ENCODE measurements around the gene ABCA7. TPM values are rescaled to one million over a fixed set of nuclear protein-coding genes. Genes with fewer than 3 reads are reported as not detected.
A peak's percentile ranks its signal among the peaks of the same experiment; 100 is the strongest.

The ABCA7 gene
- total RNA-seq, 2 experiments from 2014 or later: 114 to 118 TPM

DNA sequence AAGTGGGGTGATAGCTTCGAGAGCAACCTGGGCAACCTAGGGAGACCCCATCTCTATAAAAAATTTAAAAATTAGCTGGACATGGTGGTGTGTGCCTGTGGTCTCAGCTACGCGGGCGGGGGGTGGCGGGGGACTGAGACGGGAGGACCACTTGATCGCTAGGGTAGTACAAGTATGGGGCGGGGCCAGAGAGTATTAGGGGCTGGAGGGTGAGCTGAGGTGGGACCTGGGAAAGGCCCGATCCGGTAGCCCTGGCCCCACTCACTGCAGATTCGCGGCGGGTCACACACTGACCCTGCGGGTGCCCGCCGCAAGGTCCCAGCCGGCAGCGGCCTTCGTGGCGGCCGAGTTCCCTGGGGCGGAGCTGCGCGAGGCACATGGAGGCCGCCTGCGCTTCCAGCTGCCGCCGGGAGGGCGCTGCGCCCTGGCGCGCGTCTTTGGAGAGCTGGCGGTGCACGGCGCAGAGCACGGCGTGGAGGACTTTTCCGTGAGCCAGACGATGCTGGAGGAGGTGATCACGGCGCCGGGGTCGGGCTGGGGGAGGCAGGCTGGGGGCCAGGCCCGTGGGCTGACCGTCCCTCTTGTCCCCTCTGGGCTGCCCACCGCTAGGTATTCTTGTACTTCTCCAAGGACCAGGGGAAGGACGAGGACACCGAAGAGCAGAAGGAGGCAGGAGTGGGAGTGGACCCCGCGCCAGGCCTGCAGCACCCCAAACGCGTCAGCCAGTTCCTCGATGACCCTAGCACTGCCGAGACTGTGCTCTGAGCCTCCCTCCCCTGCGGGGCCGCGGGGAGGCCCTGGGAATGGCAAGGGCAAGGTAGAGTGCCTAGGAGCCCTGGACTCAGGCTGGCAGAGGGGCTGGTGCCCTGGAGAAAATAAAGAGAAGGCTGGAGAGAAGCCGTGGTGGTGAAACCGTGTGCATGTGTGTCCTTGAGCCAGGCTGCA is 25.0 kb downstream of the ABCA7 start:
- TF ChIP-seq, protein P1, sequence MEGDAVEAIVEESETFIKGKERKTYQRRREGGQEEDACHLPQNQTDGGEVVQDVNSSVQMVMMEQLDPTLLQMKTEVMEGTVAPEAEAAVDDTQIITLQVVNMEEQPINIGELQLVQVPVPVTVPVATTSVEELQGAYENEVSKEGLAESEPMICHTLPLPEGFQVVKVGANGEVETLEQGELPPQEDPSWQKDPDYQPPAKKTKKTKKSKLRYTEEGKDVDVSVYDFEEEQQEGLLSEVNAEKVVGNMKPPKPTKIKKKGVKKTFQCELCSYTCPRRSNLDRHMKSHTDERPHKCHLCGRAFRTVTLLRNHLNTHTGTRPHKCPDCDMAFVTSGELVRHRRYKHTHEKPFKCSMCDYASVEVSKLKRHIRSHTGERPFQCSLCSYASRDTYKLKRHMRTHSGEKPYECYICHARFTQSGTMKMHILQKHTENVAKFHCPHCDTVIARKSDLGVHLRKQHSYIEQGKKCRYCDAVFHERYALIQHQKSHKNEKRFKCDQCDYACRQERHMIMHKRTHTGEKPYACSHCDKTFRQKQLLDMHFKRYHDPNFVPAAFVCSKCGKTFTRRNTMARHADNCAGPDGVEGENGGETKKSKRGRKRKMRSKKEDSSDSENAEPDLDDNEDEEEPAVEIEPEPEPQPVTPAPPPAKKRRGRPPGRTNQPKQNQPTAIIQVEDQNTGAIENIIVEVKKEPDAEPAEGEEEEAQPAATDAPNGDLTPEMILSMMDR (IDR thresholded peaks at IDR 0.05): peak; percentile 78
- Histone ChIP-seq H3K4me3 (ENCODE audit: low read length) (no peak overlapping the region), H3K27ac (ENCODE audit: low read depth in 1 of 2, low read length in 2 of 2) (peak overlapping the region in 1 of 2 donors; percentile 98), H3K4me1 (ENCODE audit: insufficient read depth, low read length) (peaks cover 62% of the 10 kb centered on the region), H3K9me3 (ENCODE audit: control insufficient read depth in 1 of 2, insufficient read depth in 1 of 2, low read length in 2 of 2) (no peaks in the 10 kb centered on the region), H3K27me3 (ENCODE audit: control insufficient read depth in 1 of 2, insufficient read depth in 2 of 2, low read length in 2 of 2) (no peaks in the 10 kb centered on the region), H3K36me3 (ENCODE audit: insufficient read depth, low read length) (peaks cover 30% of the 10 kb centered on the region)
- intact Hi-C loops (cut with DNase I, micrococcal nuclease): loop anchor here (5.0 kb wide), 3 partner anchors 37 to 127 kb away; partner anchors contain the start of genes GPX4 (in 2 of the 2), RNU6-2 (in 1 of the 2) and TMEM259 (in 1 of the 2)
- peak overlapping the region; percentile 90 for H3K4me3 Mint-ChIP-seq
- H3K36me3 Mint-ChIP-seq (ENCODE audit: low read depth): peaks cover 29% of the 10 kb centered on the region
- peaks cover 54% of the 10 kb centered on the region for H3K4me1 Mint-ChIP-seq (ENCODE audit: low read depth)
- CTCF ChIA-PET: interaction anchor here (0.6 to 2.3 kb wide), 21 partner anchors 11 to 127 kb away, joined by 3 to 42 read pairs (median 4); partner anchors contain the start of genes ABCA7, RNU6-2 and TMEM259
- no peaks in the 10 kb centered on the region for H3K9me3 Mint-ChIP-seq
- ATAC-seq (ENCODE audit: poor library complexity) (peak; percentile 37), DNase-seq (peak in 12 of 14 experiments; percentile 53 to 90 (median 70))
- H3K27me3 Mint-ChIP-seq: no peaks in the 10 kb centered on the region
- POLR2A ChIA-PET: interaction anchor here (0.6 to 21.0 kb wide), 13 partner anchors 17 to 878 kb away, joined by 3 to 1253 read pairs (median 4); partner anchors contain the start of genes ABCA7, CNN2, FAM174C and RNU6-2
- H3K27ac Mint-ChIP-seq: peak overlapping the region; percentile 96

DNA sequence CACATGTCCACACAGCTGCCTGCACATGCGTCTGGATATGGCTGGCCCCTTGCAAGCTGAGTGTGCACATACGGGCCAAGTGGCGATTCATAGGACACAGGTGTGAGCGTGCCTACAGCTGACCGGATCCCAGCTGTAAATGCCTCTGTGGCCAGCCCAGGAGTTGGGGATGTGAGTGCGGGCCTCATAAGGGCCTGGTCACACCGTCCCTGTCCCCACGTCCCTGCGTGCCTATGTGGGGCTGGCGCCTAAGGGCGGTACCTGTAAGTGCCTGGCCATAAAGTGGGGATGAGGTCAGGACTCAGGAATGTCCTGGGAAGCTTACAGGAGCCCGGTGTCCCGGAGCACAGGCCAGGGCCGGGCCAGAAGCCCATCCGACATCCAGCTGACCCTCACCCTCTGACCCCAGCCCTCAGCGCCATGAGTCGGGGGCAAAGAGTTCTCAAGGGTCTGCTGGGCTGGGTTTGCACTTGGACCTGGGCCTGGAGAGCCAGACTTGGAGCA is 25.8 kb downstream of the ABCA7 start:
- peaks cover 69% of the 10 kb centered on the region for H3K4me1 ChIP-seq (ENCODE audit: insufficient read depth, low read length)
- Mint-ChIP-seq H3K27ac (peak overlapping the region; percentile 96), H3K27me3 (no peaks in the 10 kb centered on the region), H3K9me3 (no peaks in the 10 kb centered on the region), H3K36me3 (ENCODE audit: low read depth) (peaks cover 32% of the 10 kb centered on the region), H3K4me1 (ENCODE audit: low read depth) (peaks cover 57% of the 10 kb centered on the region), H3K4me3 (peak overlapping the region; percentile 87)
- H3K27ac ChIP-seq (ENCODE audit: low read depth in 1 of 2, low read length in 2 of 2): peak overlapping the region in 1 of 2 donors; percentile 98
- H3K4me3 ChIP-seq (ENCODE audit: low read length): no peak overlapping the region
- no peaks in the 10 kb centered on the region for H3K27me3 ChIP-seq (ENCODE audit: control insufficient read depth in 1 of 2, insufficient read depth in 2 of 2, low read length in 2 of 2)
- intact Hi-C loops (cut with DNase I, micrococcal nuclease): loop anchor here (5.0 kb wide), 3 partner anchors 37 to 127 kb away; partner anchors contain the start of genes GPX4 (in 2 of the 2), RNU6-2 (in 1 of the 2) and TMEM259 (in 1 of the 2)
- TF ChIP-seq, protein P1 (IDR thresholded peaks at IDR 0.05): no peak
- CTCF ChIA-PET: interaction anchor here (0.9 to 2.3 kb wide), 9 partner anchors 13 to 127 kb away, joined by 3 to 42 read pairs (median 7); partner anchors contain the start of genes RNU6-2 and TMEM259
- POLR2A ChIA-PET: interaction anchor here (1.0 to 21.0 kb wide), 10 partner anchors 10 to 210 kb away, joined by 3 to 1253 read pairs (median 44); partner anchors contain the start of genes ABCA7, CIRBP, CNN2 and FAM174C
- DNase-seq (peak in 1 of 14 experiments; percentile 51), ATAC-seq (ENCODE audit: poor library complexity) (no peak)
- peaks cover 36% of the 10 kb centered on the region for H3K36me3 ChIP-seq (ENCODE audit: insufficient read depth, low read length)
- no peaks in the 10 kb centered on the region for H3K9me3 ChIP-seq (ENCODE audit: control insufficient read depth in 1 of 2, insufficient read depth in 1 of 2, low read length in 2 of 2)

DNA sequence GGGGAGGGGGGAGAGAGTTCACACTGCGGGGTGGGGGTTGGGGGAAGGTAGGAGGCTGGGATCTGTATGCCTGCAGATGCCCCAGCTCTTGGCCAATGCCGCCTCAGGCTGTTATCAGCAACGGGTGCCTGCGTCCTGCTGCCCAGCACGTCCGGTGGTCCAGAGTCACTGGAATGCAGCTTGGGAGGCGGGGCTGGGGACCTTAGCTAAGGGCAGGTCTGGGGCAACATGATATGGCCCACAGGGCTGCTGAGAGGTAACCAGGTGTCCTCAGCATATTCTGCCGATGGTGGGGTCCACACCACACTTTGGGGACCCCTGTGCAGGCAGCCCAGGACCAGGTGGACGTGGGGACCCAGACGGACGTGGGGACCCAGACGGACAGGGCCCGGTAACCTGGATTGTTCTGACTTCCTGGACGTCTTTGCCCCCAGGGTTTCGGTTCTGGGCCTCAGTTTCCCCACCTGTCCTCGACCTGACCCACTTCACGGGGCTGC is 26.4 kb downstream of the ABCA7 start:
- no peaks in the 10 kb centered on the region for H3K9me3 ChIP-seq (ENCODE audit: control insufficient read depth in 1 of 2, insufficient read depth in 1 of 2, low read length in 2 of 2)
- H3K9me3 Mint-ChIP-seq: no peaks in the 10 kb centered on the region
- no peaks in the 10 kb centered on the region for H3K27me3 ChIP-seq (ENCODE audit: control insufficient read depth in 1 of 2, insufficient read depth in 2 of 2, low read length in 2 of 2)
- H3K4me3 ChIP-seq (ENCODE audit: low read length): peak overlapping the region; percentile 98
- POLR2A ChIA-PET: interaction anchor here (1.2 to 21.0 kb wide), 20 partner anchors 11 to 269 kb away, joined by 4 to 1253 read pairs (median 14); partner anchors contain the start of genes ABCA7, CIRBP, CNN2 and FAM174C
- peak overlapping the region; percentile 29 to 98 for H3K27ac ChIP-seq (ENCODE audit: low read depth in 1 of 2, low read length in 2 of 2)
- H3K36me3 Mint-ChIP-seq (ENCODE audit: low read depth): peaks cover 32% of the 10 kb centered on the region
- intact Hi-C loops (cut with DNase I, micrococcal nuclease): loop anchor here (5.0 kb wide), 3 partner anchors 36 to 126 kb away; partner anchors contain the start of genes GPX4 (in 2 of the 2), RNU6-2 (in 1 of the 2) and TMEM259 (in 1 of the 2)
- TF ChIP-seq, protein P1 (IDR thresholded peaks at IDR 0.05): no peak
- ATAC-seq (ENCODE audit: poor library complexity): no peak
- H3K4me3 Mint-ChIP-seq: peak overlapping the region; percentile 87
- DNase-seq: peak in 2 of 14 experiments; percentile 31 to 56
- peaks cover 38% of the 10 kb centered on the region for H3K36me3 ChIP-seq (ENCODE audit: insufficient read depth, low read length)
- H3K4me1 ChIP-seq (ENCODE audit: insufficient read depth, low read length): peaks cover 75% of the 10 kb centered on the region
- CTCF ChIA-PET: interaction anchor here (0.9 to 2.3 kb wide), 8 partner anchors 9 to 178 kb away, joined by 3 to 42 read pairs (median 5); partner anchors contain the start of gene RNU6-2
- peak overlapping the region; percentile 96 for H3K27ac Mint-ChIP-seq
- no peaks in the 10 kb centered on the region for H3K27me3 Mint-ChIP-seq
- peaks cover 57% of the 10 kb centered on the region for H3K4me1 Mint-ChIP-seq (ENCODE audit: low read depth)

Measured in CD4-positive, alpha-beta T cell (primary cell).